RWPE2 (cell line): ENCODE data around the gene PRADC1.
A peak's percentile ranks its signal among the peaks of the same experiment; 100 is the strongest.

Source experiments
- ATAC-seq: fragments of 200-7000 bp; cut with Tn5 transposase; 3 replicates; pipeline ENCODE4 v1.9.1; 2021; ENCODE audit warnings: low read depth
- DNase-seq: peaks from one replicate; pipeline ENCODE4 v3.0.0-alpha.2; 2020; ENCODE audit warnings: low spot score
- H3K27ac ChIP-seq: fragments of 450-650 bp; 2 replicates; pipeline ENCODE4 v1.5.1; 2017; ENCODE audit warnings: mild to moderate bottlenecking; ENCODE audit not compliant: poor library complexity, severe bottlenecking
- H3K27me3 ChIP-seq: fragments of 250-450 bp; sonication (Bioruptor Pico); 2 replicates; pipeline ENCODE4 v1.5.1; 2021; ENCODE audit warnings: mild to moderate bottlenecking, moderate library complexity; ENCODE audit not compliant: insufficient read depth, poor library complexity, severe bottlenecking
- H3K36me3 ChIP-seq: fragments of 250-450 bp; sonication (Bioruptor Pico); 2 replicates; pipeline ENCODE4 v1.5.1; 2020; ENCODE audit warnings: low read depth, mild to moderate bottlenecking, moderate library complexity
- H3K4me1 ChIP-seq: fragments of 250-450 bp; sonication (Bioruptor Pico); 2 replicates; pipeline ENCODE4 v1.5.1; 2021; ENCODE audit warnings: mild to moderate bottlenecking, moderate library complexity; ENCODE audit not compliant: insufficient read depth, poor library complexity, severe bottlenecking
- H3K4me3 ChIP-seq: fragments of 250-450 bp; sonication (Bioruptor Pico); 2 replicates; pipeline ENCODE4 v1.5.1; 2021; ENCODE audit warnings: mild to moderate bottlenecking, moderate library complexity; ENCODE audit not compliant: severe bottlenecking
- H3K9me3 ChIP-seq: fragments of 250-450 bp; sonication (Bioruptor Pico); 2 replicates; pipeline ENCODE4 v1.5.1; 2021; ENCODE audit warnings: mild to moderate bottlenecking, moderate library complexity; ENCODE audit not compliant: severe bottlenecking
- TF ChIP-seq, protein P1 (sequence below): fragments of 450-650 bp; IDR thresholded peaks from one replicate; pipeline ENCODE4 v1.5.1; 2017; ENCODE audit warnings: mild to moderate bottlenecking, moderate library complexity; ENCODE audit not compliant: poor library complexity, severe bottlenecking

PRADC1 gene

DNA sequence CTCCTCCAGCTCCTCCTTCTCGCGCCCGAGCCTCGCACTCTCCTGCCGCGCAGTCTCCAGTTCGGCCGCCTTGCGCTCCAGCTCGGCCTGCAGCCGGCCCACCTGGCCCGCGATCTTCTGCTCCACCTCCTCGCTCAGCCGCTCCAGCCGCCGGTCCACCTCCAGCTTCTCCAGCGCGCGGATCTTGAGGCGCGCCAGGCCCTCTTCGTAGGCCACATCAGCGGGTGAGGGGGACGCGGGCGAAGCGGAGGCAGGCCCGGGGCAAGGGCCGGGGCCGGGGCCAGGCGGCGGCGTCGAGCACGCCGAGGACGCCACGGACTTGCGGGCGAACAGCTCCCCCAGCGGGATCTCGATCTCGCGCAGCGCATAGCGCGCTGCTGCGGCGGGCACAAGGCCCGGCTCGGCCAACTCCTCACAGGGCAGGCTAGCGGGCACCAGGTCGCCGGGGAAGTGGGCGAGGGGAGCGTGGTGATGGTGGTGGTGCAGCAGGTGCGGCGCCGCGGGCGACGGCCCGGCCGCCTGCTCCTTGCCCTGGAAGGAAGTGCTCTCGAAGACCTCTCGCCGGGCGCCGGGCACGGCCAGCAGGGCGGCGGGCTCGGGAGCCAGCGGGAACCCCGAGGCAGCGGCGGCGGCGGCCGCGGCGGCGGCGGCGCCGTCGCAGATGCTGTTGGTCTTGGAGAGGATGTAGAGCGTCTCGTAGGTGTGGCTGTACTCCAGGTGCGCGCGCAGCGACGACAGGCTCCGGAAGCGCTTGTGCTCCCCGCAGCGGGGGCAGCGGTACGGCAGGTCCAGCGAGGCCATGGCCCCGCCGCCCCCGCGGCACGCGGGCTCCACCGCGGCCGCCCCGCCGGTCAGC, 36.0 kb upstream of the PRADC1 start:
- Histone ChIP-seq H3K9me3 (no peaks in the 10 kb centered on the region), H3K36me3 (no peaks in the 10 kb centered on the region), H3K27ac (peak overlapping the region; percentile 28), H3K27me3 (no peaks in the 10 kb centered on the region), H3K4me1 (peaks cover 5% of the 10 kb centered on the region), H3K4me3 (peak overlapping the region; percentile 41)
- ATAC-seq, result peak; percentile 80
- peak; percentile 80 for DNase-seq
- TF ChIP-seq, protein P1, sequence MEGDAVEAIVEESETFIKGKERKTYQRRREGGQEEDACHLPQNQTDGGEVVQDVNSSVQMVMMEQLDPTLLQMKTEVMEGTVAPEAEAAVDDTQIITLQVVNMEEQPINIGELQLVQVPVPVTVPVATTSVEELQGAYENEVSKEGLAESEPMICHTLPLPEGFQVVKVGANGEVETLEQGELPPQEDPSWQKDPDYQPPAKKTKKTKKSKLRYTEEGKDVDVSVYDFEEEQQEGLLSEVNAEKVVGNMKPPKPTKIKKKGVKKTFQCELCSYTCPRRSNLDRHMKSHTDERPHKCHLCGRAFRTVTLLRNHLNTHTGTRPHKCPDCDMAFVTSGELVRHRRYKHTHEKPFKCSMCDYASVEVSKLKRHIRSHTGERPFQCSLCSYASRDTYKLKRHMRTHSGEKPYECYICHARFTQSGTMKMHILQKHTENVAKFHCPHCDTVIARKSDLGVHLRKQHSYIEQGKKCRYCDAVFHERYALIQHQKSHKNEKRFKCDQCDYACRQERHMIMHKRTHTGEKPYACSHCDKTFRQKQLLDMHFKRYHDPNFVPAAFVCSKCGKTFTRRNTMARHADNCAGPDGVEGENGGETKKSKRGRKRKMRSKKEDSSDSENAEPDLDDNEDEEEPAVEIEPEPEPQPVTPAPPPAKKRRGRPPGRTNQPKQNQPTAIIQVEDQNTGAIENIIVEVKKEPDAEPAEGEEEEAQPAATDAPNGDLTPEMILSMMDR, result peak; percentile 61

DNA sequence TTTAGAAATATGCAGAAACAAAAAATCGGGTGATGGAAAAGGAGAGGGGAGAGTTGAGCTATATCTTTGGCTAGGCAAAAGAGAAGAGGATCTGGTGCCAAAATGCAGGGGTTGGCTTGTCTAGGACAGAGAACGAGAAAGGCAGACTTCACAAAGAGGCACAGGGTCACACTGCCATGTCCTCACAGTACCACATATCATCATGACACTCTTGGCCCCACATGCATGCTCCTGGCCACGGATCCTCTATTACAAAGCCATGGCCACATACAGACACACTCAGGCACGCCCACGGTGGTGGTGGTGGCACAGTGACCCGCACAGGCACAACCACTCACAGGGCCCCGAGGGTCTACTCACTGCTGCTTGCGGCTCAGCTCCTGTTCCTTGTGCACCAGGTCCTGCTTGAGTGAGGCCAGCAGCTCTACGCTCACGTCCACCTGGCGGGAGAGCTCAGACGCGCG, 35.4 kb upstream of the PRADC1 start:
- H3K4me3 ChIP-seq, result peak overlapping the region; percentile 41
- TF ChIP-seq, protein P1, result no peak
- no peak for ATAC-seq
- H3K27me3 ChIP-seq, result no peaks in the 10 kb centered on the region
- peak overlapping the region; percentile 28 for H3K27ac ChIP-seq
- DNase-seq, result no peak
- peaks cover 5% of the 10 kb centered on the region for H3K4me1 ChIP-seq
- no peaks in the 10 kb centered on the region for H3K9me3 ChIP-seq
- no peaks in the 10 kb centered on the region for H3K36me3 ChIP-seq

DNA sequence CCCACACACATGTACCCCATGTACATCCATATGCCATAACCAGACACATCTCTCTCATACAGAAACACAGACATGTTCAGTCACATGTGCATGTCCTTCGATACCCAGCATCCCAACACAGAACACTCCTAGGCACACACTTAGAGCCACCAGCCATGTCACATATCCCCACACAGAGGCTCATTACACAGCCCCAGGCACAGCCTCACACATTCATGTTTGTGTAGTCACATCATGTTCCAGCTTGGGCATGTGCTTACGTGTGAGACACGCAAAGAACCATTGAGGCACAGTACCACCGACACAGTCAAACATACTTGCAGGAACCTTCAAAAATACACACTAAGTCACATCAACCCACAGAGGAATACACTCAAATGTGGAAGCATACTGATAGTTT, 34.0 kb upstream of the PRADC1 start:
- Histone ChIP-seq H3K27me3 (no peaks in the 10 kb centered on the region), H3K9me3 (no peaks in the 10 kb centered on the region), H3K4me1 (peaks cover 5% of the 10 kb centered on the region), H3K36me3 (no peaks in the 10 kb centered on the region), H3K27ac (no peak overlapping the region), H3K4me3 (no peak overlapping the region)
- ATAC-seq (no peak), DNase-seq (no peak)
- TF ChIP-seq, protein P1, result no peak

GRCh38 chr2:73266061-73266901, 33.2 kb upstream of the PRADC1 start:
- Histone ChIP-seq H3K27ac (no peak overlapping the region), H3K9me3 (no peaks in the 10 kb centered on the region), H3K36me3 (no peaks in the 10 kb centered on the region), H3K27me3 (no peaks in the 10 kb centered on the region), H3K4me3 (no peak overlapping the region), H3K4me1 (peaks cover 5% of the 10 kb centered on the region)
- no peak for ATAC-seq
- DNase-seq, result no peak
- TF ChIP-seq, protein P1, result no peak
